HG03558 (cell line): ENCODE data around the gene ISL2.

Experiments
- ATAC-seq: cut with Tn5 transposase; IDR thresholded peaks from one replicate; pipeline ENCODE4 v1.9.1; 2021; ENCODE audit warnings: moderate number of reproducible peaks; ENCODE audit not compliant: unreplicated experiment; ENCODE audit errors: extremely low read depth

ISL2 gene

GRCh38 chr15:76327191-76328105 lies 9.1 kb upstream of the ISL2 start:
- ATAC-seq: no peak

GRCh38 chr15:76328106-76328696 lies 8.4 kb upstream of the ISL2 start:
- ATAC-seq: no peak

- no peak for ATAC-seq
Observed at GRCh38 chr15:76328958-76329357, 7.6 kb upstream of the ISL2 start.

- ATAC-seq: no peak
Observed at GRCh38 chr15:76330080-76330680, 6.4 kb upstream of the ISL2 start.

GRCh38 chr15:76332796-76333195 lies 3.8 kb upstream of the ISL2 start:
- ATAC-seq: no peak

- no peak for ATAC-seq
Observed at GRCh38 chr15:76333309-76333708, 3.3 kb upstream of the ISL2 start.

GRCh38 chr15:76333720-76334437 lies 2.7 kb upstream of the ISL2 start:
- no peak for ATAC-seq

- no peak for ATAC-seq
Observed at GRCh38 chr15:76334438-76335306, 1.9 kb upstream of the ISL2 start.

- ATAC-seq: no peak
Observed at GRCh38 chr15:76335307-76336253, 993 bp upstream of the ISL2 start.

- no peak for ATAC-seq
Observed at GRCh38 chr15:76337059-76337695, 604 bp downstream of the ISL2 start.

- ATAC-seq: no peak
Observed at GRCh38 chr15:76337696-76338485, 1.3 kb downstream of the ISL2 start.

GRCh38 chr15:76338486-76339304 lies 2.1 kb downstream of the ISL2 start:
- ATAC-seq: no peak

- no peak for ATAC-seq
Observed at GRCh38 chr15:76339305-76340197, 3.0 kb downstream of the ISL2 start.

GRCh38 chr15:76340198-76340802 lies 3.7 kb downstream of the ISL2 start:
- ATAC-seq: no peak

GRCh38 chr15:76340803-76341365 lies 4.3 kb downstream of the ISL2 start:
- no peak for ATAC-seq
